LNCAP (cell line): Measurements from ENCODE around the gene VNN1.

Experiments
- TF ChIP-seq, protein P1 (sequence below): fragments of 450-650 bp; IDR thresholded peaks from 2 replicates; pipeline ENCODE4 v1.5.1; 2017; ENCODE audit warnings: mild to moderate bottlenecking

The VNN1 gene

DNA sequence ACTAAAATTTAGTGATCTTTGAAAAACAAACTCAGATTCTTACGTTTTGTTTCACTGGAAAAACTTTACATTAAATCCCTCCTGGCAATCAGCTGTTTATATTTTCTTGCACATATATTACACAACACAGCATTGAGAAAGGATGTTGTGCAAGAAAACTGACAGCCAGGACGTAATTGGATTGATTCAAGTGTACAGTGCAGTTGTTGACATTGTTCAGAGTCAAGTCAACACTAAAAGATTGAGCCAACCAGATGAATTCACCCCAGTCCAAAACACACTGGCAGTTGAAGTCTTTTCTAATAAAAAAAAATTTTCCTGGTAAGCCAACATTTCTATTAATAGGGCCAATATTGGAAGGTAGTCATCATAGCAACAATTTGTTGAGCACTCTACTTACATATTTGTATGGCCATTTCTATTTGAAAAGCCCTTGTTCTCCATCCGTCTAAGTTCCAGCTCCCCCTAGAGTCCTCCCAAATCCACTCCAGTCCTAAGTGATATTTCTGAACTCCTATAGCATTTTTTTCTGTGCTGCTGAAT is 20.9 kb upstream of the VNN1 start:
- TF ChIP-seq, protein P1, sequence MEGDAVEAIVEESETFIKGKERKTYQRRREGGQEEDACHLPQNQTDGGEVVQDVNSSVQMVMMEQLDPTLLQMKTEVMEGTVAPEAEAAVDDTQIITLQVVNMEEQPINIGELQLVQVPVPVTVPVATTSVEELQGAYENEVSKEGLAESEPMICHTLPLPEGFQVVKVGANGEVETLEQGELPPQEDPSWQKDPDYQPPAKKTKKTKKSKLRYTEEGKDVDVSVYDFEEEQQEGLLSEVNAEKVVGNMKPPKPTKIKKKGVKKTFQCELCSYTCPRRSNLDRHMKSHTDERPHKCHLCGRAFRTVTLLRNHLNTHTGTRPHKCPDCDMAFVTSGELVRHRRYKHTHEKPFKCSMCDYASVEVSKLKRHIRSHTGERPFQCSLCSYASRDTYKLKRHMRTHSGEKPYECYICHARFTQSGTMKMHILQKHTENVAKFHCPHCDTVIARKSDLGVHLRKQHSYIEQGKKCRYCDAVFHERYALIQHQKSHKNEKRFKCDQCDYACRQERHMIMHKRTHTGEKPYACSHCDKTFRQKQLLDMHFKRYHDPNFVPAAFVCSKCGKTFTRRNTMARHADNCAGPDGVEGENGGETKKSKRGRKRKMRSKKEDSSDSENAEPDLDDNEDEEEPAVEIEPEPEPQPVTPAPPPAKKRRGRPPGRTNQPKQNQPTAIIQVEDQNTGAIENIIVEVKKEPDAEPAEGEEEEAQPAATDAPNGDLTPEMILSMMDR: peak; percentile 55

- TF ChIP-seq, protein P1: no peak
Observed at GRCh38 chr6:132733814-132734213, 20.0 kb upstream of the VNN1 start.

- TF ChIP-seq, protein P1: no peak
Observed at GRCh38 chr6:132733283-132733682, 19.4 kb upstream of the VNN1 start.

GRCh38 chr6:132731086-132731485 is 17.2 kb upstream of the VNN1 start:
- TF ChIP-seq, protein P1: no peak

DNA sequence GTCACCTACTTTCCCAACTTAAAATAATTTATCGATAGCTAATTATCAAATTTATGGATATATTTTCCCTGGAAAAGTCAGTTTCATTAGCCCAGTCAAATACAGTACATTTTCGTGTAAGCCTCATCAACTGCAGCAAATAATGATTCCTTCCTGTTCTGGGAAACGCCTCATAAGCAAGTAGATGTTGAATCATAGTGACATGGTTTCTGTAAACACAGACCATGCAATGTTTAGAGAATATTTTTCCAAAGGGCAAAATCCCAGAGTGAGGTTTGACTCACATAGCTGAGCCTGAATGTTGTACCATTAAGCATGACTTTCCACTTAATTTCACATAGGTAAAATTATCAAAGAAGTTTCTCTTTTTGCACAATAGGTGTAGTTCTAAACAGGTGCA is 16.7 kb upstream of the VNN1 start:
- TF ChIP-seq, protein P1: no peak

- TF ChIP-seq, protein P1: no peak
Observed at GRCh38 chr6:132728616-132729015, 14.8 kb upstream of the VNN1 start.

- TF ChIP-seq, protein P1: no peak
Observed at GRCh38 chr6:132726608-132726975, 12.7 kb upstream of the VNN1 start.
